ENCODE results near the gene ATF7IP.
"Not testable (repeated sequence)": the region's sequence is repeated elsewhere in the genome, so short reads cannot be mapped to it uniquely, and the experiment has no call there.

Gene ATF7IP, protein sequence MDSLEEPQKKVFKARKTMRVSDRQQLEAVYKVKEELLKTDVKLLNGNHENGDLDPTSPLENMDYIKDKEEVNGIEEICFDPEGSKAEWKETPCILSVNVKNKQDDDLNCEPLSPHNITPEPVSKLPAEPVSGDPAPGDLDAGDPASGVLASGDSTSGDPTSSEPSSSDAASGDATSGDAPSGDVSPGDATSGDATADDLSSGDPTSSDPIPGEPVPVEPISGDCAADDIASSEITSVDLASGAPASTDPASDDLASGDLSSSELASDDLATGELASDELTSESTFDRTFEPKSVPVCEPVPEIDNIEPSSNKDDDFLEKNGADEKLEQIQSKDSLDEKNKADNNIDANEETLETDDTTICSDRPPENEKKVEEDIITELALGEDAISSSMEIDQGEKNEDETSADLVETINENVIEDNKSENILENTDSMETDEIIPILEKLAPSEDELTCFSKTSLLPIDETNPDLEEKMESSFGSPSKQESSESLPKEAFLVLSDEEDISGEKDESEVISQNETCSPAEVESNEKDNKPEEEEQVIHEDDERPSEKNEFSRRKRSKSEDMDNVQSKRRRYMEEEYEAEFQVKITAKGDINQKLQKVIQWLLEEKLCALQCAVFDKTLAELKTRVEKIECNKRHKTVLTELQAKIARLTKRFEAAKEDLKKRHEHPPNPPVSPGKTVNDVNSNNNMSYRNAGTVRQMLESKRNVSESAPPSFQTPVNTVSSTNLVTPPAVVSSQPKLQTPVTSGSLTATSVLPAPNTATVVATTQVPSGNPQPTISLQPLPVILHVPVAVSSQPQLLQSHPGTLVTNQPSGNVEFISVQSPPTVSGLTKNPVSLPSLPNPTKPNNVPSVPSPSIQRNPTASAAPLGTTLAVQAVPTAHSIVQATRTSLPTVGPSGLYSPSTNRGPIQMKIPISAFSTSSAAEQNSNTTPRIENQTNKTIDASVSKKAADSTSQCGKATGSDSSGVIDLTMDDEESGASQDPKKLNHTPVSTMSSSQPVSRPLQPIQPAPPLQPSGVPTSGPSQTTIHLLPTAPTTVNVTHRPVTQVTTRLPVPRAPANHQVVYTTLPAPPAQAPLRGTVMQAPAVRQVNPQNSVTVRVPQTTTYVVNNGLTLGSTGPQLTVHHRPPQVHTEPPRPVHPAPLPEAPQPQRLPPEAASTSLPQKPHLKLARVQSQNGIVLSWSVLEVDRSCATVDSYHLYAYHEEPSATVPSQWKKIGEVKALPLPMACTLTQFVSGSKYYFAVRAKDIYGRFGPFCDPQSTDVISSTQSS

DNA sequence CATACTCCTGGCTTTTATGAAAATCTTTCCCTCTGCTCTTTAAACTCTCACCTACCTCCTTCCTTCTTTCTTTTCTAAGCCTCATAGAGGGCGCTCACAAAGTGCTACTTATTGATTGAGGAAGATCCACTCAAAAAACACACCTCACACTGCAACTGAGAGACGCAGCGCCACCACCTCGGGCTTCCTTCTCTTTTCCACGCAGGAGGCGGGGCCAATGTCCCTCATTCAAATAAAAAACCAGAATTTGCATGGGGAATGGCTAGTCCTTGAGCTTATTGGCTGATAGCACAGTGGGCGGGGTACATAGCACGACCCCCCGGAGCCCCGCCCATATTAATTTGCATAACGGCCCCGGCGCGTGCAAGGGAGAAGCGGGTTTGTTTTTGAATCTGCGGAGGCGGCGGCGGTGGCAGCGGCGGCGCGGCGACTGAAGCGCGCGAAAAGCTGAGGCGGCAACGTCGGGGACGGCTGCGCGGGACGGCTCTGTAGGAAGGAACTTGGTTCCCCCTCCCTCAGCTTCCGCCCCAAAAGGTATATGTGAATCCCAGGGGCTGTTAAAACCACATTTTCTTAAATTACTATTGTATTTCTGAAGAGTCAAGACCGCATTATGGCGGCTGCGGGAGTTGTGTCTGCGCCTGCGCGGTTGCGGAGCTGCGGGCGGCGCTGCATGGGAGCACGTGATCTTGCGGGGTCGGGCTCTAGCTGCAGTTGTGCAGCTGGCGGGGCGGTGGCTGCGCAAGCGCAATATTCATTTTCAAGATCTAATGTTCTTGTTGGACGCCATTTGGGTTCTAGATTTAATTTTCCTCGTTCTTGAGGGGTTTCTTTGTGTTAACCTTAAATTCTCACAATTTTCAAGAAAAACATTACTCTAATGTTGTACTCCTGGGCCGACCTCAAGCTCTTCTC is at the start of gene ATF7IP:
Gene ATF7IP, plus strand, starts transcription at position 389 of the 915 bp plus-strand sequence. CDS start 58,234 bp downstream, outside the sequence.
- peak; percentile 99 for DNase-seq

DNA sequence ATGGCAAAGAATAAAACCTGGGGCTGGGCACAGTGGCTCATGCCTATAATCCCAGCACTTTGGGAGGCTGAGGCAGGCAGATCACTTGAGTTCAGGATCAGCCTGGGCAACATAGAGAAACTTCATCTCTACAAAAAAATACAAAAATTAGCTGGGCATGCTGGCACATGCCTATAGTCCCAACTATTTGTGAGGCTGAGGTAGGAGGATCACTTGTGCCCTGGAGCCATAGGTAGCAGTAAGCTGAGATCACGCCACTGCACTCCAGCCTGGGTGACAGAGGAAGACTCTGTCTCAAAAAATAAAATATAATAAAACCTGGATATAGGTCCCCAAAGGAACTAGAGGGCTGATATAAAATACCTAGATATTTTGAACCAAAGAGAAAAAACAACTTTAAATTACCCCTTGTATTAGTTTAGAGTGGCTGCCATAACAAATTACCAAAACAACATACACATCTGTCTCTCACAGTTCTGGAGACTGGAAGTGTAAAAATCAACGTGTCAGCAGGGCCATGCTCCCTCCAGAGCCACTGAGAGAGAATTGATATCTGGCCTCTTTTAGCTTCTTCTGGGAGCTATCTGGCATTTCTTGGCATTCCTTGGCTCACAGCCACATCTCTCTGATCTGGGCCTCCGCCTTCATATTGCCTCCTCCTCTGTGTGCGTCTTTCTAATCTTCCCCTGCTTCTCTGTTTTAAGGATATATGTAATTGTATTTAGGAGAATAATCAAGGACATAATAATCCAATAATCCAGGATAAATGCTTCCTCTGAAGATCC is 47.9 kb upstream of the ATF7IP start:
- peak; percentile 79 for DNase-seq

DNA sequence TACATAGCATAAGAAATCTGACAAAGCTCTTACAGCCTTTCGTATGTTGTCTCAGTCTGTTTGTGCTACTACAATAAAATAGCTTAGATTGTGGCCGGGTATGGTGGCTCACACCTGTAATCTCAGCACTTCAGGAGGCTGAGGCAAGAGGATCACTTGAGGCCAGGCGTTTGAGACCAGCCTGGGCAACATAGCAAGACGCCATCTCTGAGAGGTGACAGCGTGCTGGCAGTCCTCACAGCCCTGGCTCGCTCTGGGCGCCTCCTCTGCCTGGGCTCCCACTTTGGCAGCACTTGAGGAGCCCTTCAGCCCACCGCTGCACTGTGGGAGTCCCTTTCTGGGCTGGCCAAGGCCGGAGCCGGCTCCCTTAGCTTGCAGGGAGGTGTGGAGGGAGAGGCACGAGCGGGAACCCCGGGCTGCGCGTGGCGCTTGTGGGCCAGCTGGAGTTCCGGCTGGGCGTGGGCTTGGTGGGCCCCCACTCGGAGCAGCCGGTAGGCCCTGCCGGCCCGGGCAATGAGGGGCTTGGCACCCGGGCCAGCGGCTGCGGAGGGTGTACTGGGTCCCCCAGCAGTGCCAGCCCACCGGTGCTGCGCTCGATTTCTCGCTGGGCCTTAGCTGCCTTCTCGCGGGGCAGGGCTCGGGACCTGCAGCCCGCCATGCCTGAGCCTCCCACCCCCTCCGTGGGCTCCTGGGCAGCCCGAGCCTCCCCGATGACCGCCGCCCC is 45.6 kb upstream of the ATF7IP start:
- not testable (repeated sequence) for DNase-seq

DNA sequence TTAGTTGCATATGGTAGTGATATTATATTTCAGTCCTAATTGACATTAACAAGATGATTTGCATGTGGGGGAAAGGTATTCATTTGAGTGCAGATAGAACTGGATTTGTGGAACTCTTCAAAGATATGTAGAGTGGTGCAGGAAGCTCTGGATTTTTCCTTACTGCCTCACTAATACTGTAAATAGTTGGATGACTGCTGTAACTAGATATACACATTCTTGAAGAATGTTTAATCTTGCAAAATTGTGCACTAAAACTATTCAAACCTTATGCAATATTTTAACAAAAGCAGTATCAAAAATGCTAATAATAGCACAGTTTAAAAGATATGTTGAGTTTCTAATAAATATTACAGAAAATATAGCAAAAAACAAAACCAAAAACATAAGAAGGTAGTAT is 43.1 kb upstream of the ATF7IP start:
- DNase-seq = no peak

DNA sequence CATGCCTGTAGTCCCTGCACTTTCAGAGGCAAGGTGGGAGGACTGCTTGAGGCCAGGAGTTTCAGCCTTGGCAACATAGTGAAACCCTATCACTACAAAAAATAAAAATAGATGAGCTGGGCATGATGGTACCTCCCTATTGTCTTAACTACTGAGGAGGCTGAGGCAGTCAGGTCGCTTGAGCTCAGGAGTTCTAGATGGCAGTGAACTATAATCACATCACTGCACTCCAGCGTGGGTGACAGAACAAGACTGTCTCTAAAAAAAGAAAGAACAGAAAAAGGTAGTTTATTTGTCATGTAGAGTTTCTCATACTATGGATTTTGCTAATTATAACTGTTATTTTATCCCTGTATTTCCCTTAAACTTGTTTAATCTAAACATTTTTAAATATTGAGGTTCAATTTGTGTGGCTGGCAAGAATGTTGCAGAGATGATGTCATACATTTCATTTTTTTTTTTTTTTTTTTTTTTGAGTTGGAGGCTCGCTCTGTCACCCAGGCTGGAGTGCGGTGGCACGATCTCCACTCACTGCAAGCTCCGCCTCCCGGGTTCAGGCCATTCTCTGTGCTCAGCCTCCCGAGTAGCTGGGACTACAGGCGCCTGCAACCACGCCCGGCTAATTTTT is 39.7 kb upstream of the ATF7IP start:
- DNase-seq = no peak

DNA sequence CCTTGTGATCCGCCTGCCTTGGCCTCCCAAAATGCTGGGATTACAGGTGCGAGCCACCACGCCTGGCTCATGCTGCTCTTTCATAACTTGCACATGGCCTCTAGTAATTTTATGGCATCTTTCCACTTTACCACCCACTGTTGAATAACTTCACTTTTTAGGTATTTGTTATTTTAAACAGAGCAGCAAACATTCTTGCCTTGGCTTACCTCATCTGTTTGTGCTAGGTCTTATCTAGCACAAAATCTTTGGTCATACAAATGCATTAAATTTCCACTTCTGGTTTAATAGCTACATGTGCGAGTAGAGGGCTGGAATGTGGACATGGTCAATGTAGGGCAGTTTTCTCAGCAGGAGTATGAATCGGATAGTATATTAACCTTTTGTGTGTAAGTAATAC is 38.8 kb upstream of the ATF7IP start:
- DNase-seq = no peak

DNA sequence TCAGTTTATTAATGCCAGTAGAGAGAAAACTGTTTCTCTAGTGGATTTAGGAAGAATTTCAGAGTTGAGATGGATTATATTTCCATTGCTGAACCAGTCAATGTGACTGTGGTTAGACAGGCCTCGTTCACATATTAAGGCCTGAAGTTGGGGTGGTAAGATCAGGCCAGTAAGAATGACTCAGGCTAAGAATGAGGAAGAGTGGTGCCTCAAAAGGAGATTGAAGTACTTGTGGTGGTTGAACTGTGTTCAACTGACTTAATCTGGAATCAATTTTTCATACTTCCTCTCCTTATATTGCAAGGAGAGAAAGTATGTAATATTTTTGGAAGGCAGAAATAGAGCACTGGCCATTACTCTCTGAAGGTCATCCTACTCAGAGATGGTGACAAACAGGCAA is 37.8 kb upstream of the ATF7IP start:
- DNase-seq = peak; percentile 57

DNA sequence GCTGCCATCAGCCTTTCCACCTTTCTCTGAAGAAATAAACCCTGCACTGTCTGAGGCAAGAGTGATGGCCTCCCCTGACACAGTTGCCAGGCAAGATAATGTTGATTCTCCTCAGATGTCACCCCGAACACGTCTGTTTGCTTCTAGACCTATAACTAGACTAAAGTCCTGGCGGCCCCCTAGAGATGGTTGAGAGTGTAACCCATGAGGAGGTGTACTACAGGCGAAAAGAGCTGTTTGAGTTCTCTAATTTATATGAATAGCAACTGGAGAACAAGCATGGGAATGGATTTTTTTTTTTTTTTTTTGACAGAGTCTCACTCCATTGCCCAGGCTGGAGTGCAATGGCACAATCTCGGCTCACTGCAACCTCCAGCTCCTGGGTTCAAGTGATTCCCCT is 33.0 kb upstream of the ATF7IP start:
- DNase-seq = no peak

DNA sequence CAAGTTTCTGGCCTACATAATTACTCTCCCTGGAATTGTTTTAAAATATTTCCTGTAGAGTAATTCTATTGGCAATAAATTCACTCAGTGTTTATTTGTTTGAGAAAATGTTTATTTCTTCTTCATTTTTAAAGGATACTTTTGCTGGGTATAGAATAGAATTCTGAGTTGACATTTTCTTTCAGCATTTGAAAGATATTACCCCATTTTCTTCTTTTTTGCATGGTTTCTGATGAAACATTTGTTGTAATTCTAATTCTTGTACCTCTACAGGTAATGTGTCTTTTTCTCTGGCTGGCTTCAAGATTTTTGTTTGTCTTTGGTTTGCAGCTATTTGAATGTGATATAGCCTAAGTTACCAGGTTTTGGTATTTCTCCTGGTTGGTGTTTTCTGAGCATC is 25.1 kb upstream of the ATF7IP start:
- no peak for DNase-seq

DNA sequence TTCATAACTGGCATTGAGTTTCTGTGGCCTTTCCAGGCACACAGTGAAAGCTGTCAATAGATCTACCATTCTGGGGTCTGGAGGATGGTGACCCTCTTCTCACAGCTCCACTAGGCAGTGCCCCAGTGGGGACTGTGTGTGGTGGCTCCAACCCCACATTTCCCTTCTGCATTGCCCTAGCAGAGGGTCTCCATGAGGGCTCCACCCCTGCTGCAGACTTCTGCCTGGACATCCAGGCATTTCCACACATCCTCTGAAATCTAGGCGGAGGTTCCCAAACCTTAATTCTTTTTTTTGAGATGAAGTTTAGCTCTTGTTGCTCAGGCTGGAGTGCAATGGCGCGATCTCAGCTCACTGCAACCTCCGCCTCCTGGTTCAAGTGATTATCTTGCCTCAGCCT is 14.0 kb upstream of the ATF7IP start:
- DNase-seq = not testable (repeated sequence)

DNA sequence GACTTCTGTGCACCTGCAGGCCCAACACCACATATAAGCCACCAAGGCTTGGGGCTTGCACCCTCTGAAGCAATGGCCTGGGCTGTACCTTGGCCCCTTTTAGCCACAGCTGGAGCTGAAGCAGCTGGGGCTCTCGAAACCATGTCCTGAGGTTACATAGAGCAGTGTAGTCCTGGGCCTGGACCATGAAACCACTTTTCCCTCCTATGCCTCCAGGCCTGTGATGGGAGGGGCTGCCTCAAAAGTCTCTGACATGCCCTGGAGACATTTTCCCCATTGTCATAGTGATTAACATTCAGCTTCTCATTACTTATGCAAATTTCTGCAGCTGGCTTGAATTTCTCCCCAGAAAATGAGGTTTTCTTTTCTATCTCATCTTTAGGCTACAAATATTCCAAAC is 13.4 kb upstream of the ATF7IP start:
- DNase-seq = not testable (repeated sequence)

DNA sequence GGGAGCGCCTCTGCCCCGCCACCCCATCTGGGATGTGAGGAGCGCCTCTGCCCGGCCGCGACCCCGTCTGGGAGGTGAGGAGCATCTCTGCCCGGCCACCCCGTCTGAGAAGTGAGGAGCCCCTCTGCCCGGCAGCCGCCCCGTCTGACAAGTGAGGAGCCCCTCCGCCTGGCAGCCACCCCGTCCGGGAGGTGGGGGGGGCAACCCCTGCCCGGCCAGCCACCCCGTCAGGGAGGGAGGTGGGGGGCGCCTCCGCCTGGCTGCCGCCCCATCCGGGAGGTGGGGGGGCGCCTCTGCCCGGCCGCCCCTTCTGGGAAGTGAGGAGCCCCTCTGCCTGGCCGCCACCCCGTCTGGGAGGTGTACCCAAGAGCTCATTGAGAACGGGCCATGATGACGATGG is 10.8 kb upstream of the ATF7IP start:
- not testable (repeated sequence) for DNase-seq

DNA sequence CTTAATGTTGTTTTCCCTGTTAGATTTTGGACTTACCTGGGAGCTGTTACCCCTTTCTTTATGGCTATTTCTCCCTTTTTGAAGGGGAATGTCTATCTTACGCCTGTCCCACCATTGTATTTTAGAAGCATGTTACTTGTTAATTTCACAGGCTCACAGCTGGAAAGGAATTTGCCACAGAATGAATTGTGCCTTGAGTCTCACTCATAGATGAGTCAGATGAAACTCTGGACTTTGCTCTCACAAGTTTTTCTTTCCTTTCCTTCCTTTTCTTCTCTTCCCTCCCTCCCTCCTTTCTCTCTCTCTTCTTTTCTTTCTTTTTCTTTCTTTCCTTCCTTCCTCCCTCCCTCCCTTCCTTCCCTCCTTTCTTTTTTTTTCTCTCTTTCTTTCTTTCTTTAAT is 9.3 kb upstream of the ATF7IP start:
- no peak for DNase-seq

DNA sequence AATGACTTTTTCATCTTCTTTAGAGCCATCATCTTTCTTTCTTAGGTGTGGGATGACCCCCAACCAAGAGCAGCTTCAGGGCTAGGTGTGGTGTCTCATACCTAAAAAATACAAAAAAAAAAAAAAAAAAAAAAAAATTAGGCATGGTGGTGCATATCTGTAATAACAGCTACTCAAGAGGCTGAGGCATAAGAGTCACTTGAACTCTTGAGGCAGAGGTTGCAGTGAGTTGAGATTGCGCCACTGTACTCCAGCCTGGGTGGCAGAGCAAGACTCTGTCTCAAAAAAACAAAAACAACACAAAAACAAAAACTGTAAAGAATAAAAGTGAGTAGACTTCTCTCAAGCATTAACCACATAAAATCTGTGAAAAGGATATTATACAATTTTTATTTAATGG is 8.0 kb upstream of the ATF7IP start:
- no peak for DNase-seq

DNA sequence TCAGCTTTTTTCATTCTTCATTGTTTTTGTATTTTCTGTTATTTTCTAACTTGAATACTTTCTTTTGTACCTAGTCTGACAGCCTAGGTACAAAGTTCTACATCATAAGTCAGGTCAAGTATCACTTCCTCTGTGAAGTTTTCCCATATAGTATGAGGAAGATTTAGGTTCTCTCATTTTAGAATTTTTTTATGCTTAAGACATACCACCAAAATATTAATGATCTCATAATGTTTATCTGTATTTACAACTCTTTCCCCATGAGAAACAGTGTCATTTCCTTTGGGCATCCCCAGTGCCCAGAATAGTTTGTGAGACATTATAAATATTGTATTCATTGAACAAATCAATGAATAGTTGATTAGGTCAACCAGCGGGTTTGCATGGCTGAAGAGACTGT is 3.1 kb upstream of the ATF7IP start:
- no peak for DNase-seq

DNA sequence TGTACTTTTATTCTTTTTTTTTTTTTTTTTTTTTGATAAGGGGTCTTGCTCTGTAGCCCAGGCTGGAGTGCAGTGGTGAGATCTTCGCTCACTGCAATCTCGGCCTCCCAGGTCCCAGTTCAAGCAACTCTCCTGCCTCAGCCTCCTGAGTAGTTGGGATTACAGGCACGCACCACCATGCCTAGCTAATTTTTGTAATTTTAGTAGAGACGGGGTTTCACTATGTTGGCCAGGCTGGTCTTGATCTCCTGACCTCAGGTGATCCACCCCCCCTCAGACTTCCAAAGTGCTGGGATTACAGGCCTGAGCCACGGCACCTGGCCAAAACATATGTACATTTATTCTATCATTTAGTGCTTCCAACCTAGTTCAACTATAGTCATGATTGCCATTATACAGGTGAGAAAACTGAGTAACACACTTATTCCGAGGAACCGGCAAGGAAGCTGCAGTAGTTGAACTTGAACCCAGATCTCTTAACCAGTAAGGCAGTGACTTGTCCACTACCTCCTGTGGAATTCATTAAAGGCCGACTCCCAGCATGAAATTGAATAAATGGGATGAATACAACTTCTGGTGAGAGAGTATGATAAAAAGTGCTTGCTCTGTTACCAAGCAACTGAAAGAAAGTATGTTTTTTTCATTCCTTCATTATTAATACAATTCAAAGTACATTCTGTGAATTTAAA is 755 bp upstream of the ATF7IP start:
- no peak for DNase-seq

DNA sequence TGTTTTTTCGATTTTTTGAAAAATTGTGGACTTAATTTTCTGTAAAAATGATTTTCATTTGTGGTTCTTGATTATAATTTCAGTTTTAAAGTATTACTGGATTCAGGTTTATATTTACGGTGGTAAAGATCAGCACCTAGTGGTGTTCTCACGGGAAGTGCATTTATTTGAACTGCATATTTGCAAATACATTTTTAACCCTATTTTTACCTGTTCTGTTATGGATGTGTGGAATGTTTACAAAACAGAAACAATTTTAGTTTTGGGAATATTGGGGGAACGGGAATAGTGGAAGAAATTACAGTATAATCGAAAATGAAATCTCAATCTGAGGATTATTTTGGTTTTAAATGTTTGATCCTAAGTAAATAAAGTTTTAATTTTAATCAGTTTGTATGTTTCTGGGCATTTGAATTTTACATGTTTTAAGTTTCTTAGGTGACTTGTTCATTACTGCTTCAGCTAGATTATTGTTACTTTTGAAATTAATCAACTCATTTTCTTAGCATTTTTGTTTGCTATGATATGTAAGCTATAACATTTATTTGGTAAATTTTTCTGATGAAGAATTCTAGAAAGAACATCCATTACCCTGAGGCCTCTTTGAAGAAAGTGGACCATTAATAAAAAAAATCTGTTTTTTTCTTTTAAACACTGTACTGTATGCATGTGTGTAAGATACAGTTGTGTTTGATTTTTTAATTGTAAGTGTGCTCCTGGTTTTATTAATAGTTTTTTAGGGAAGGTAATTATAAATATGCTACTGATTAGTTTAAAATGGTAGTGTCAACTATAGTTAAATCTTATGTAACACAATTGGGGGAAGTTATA is 942 bp downstream of the ATF7IP start:
- peak; percentile 62 for DNase-seq

DNA sequence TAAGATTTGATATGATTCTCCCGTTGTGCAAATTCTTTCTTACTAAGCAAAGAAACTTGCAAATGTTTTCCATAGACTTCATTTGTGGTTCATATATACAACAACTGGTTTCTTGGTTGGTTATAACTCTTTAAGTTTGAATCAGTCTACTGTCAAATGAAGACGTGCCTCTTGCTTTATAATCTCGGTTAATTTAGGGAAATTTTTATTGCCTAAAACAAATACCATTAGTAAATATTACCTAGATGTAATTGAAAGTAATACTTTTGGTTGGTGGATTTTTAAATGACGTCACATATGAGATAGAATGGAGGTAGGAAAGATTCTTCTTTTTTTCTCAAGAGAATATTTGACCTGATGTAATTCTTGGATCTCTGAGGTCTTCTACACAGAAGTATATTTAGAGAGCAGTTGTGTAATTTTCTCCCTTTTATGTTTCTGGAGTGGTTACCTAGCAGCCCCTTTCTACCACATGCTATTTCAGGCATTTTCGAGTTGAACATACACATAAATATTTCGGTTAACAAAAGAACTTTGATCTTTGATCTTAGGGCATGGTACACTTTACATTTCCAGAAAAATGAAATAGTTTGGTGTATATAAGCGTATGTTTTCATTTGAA is 1.7 kb downstream of the ATF7IP start:
- peak; percentile 69 for DNase-seq

Measured in hematopoietic multipotent progenitor cell treated with erythropoietin and hydrocortisone succinate and interleukin-3 and kit ligand, for 6 days (in vitro differentiated cells).